AG04449 (cell line): Measurements from ENCODE around the gene RPL41.
A peak's percentile ranks its signal among the peaks of the same experiment; 100 is the strongest.

Experiments used
- CTCF ChIA-PET: fragments of 350-600 bp; formaldehyde crosslinking; extraction: SDS; loops from one replicate; lab custom pipeline; 2021; ENCODE audit warnings: antibody characterized with exemption; lab: Yijun Ruan, JAX
- POLR2A ChIA-PET: fragments of 400-600, 350-600 bp; formaldehyde crosslinking; extraction: SDS; loops from one replicate; lab custom pipeline; 2020; ENCODE audit warnings: antibody characterized with exemption, inconsistent platforms; lab: Yijun Ruan, JAX
- DNase-seq: peaks from one replicate; pipeline ENCODE4 v3.0.0-alpha.2; 2010; ENCODE audit warnings: low read depth, low spot score
- H3K4me3 ChIP-seq: 2 replicates; pipeline ENCODE4 v1.5.1; 2011; ENCODE audit warnings: low read depth, mild to moderate bottlenecking, control low read depth, low read length
- TF ChIP-seq, protein P1 (sequence below): IDR thresholded peaks from one replicate; pipeline ENCODE4 v1.5.1; 2011; ENCODE audit warnings: mild to moderate bottlenecking, moderate library complexity, low read length, control low read depth, inconsistent platforms; ENCODE audit not compliant: insufficient read depth; ENCODE audit errors: missing control alignments

RPL41 gene

GRCh38 chr12:56159482-56160192 lies 43.2 kb downstream of the RPL41 start:
- no peak for DNase-seq
- POLR2A ChIA-PET = interaction anchor here (1.1 to 2.8 kb wide), 8 partner anchors 10 to 112 kb away, joined by 4 to 23 read pairs (median 6); partner anchors contain the start of genes ESYT1, RNF41 and SMARCC2
- CTCF ChIA-PET = interaction anchor here (0.9 to 4.2 kb wide), 4 partner anchors 29 to 41 kb away, joined by 6 to 35 read pairs (median 14); partner anchors contain the start of genes ESYT1, SMARCC2 and ZC3H10
- TF ChIP-seq, protein P1, sequence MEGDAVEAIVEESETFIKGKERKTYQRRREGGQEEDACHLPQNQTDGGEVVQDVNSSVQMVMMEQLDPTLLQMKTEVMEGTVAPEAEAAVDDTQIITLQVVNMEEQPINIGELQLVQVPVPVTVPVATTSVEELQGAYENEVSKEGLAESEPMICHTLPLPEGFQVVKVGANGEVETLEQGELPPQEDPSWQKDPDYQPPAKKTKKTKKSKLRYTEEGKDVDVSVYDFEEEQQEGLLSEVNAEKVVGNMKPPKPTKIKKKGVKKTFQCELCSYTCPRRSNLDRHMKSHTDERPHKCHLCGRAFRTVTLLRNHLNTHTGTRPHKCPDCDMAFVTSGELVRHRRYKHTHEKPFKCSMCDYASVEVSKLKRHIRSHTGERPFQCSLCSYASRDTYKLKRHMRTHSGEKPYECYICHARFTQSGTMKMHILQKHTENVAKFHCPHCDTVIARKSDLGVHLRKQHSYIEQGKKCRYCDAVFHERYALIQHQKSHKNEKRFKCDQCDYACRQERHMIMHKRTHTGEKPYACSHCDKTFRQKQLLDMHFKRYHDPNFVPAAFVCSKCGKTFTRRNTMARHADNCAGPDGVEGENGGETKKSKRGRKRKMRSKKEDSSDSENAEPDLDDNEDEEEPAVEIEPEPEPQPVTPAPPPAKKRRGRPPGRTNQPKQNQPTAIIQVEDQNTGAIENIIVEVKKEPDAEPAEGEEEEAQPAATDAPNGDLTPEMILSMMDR = no peak
- peak overlapping the region; percentile 99 for H3K4me3 ChIP-seq

DNA sequence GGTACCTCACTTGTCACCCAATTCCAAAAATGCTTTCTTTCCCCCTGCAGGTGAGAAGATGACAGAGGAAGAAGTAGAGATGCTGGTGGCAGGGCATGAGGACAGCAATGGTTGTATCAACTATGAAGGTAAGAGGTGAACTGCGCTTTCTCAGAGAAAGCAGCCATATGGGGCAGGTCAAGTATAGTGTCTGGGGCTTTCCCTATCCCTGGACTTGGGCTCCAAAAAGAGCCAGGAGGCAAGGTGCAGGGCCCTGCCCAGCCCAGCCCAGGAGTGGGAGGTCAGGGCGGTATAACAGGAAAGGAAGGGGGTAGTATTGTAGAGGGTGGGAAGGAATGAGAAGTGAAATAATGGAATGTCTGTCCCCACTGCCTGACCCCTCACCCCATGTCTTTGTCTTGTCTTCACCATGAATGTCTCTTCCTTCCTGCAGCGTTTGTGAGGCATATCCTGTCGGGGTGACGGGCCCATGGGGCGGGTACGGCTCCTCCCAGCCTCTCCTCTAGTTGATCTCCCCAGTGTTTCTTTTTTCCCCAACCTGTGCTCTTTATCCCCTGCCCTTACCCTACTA lies 43.8 kb downstream of the RPL41 start:
- TF ChIP-seq, protein P1 = no peak
- ChIA-PET CTCF (interaction anchor here (0.9 to 4.2 kb wide), 4 partner anchors 29 to 41 kb away, joined by 6 to 35 read pairs (median 18); partner anchors contain the start of genes SMARCC2 and ZC3H10), POLR2A (interaction anchor here (1.8 to 3.8 kb wide), 5 partner anchors 9 to 33 kb away, joined by 8 to 23 read pairs (median 14); partner anchors contain the start of genes ESYT1 and SMARCC2)
- no peak for DNase-seq
- peak overlapping the region; percentile 99 for H3K4me3 ChIP-seq

DNA sequence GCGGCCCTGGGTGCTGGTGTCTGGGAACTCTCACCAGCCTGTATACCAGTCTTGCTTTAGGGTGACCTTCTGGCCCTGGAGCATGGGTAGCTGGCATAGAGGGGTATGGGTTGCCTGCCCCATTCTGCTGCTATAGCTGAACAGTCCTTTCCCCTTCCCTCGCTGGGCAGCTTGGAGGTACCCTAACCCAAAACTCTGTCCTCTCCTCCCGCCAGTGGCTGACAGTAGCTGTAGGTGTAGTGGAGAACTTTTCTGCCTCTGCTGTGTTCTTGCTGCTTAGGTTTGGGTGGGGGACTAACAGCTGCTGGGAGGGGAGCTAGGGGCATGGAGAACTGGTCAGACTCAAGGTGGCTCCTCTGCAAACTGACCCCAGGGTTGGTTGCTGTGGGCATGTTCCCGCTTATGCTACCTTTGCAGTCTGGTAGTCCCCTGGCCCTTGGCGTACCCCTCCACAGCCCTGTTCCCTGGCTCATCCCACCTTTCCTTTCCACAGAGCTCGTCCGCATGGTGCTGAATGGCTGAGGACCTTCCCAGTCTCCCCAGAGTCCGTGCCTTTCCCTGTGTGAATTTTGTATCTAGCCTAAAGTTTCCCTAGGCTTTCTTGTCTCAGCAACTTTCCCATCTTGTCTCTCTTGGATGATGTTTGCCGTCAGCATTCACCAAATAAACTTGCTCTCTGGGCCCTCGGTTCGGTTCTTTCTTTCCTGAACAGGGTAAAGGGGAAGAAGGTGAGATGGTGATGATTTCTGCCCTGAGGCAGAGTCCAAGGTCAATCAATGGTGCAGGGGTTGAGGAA lies 44.7 kb downstream of the RPL41 start:
- CTCF ChIA-PET = interaction anchor here (1.5 to 4.2 kb wide), 4 partner anchors 8 to 42 kb away, joined by 4 to 35 read pairs (median 16); partner anchors contain the start of genes SMARCC2 and ZC3H10
- DNase-seq = no peak
- TF ChIP-seq, protein P1 = no peak
- peak overlapping the region; percentile 99 for H3K4me3 ChIP-seq
- POLR2A ChIA-PET = interaction anchor here (1.1 to 3.8 kb wide), 8 partner anchors 8 to 115 kb away, joined by 3 to 14 read pairs (median 6); partner anchors contain the start of genes ESYT1, SMARCC2 and ZC3H10

GRCh38 chr12:56161690-56162351 lies 45.4 kb downstream of the RPL41 start:
- ChIA-PET CTCF (interaction anchor here (1.5 to 4.2 kb wide), 5 partner anchors 8 to 43 kb away, joined by 4 to 35 read pairs (median 15); partner anchors contain the start of genes SMARCC2 and ZC3H10), POLR2A (interaction anchor here (1.1 to 3.8 kb wide), 12 partner anchors 7 to 116 kb away, joined by 3 to 14 read pairs (median 6); partner anchors contain the start of genes ESYT1, RNF41, SMARCC2 and ZC3H10)
- no peak for DNase-seq
- H3K4me3 ChIP-seq = no peak overlapping the region; the same call in none of the 2 replicates
- TF ChIP-seq, protein P1 = no peak

GRCh38 chr12:56162468-56163290 lies 46.2 kb downstream of the RPL41 start:
- H3K4me3 ChIP-seq = peak overlapping the region; percentile 3; the same call in 1 of the 2 replicates
- DNase-seq = no peak
- TF ChIP-seq, protein P1 = no peak
- POLR2A ChIA-PET = interaction anchor here (0.6 to 3.8 kb wide), 12 partner anchors 10 to 129 kb away, joined by 3 to 13 read pairs (median 5); partner anchors contain the start of genes ESYT1, RNF41 and SMARCC2
- CTCF ChIA-PET = interaction anchor here (1.5 to 3.3 kb wide), 4 partner anchors 9 to 44 kb away, joined by 4 to 16 read pairs (median 12); partner anchors contain the start of genes SMARCC2 and ZC3H10
